ENCODE results near the gene UMODL1. TPM values are rescaled to one million over a fixed set of nuclear protein-coding genes. Genes with fewer than 3 reads are reported as not detected.

The UMODL1 gene
- total and polyA plus RNA-seq, 10 donors, result 0.02 to 0.85 (median 0.09) TPM; not detected in 3

- WGBS, 5 donors, result 89 to 96% (median 95%) methylated on average over 3 of the region's 3 CpGs
- Histone ChIP-seq H3K27me3 (replicated peaks in 1 of 7) (peaks cover 0 to 7% (median 0%) of the 10 kb centered on the region in 7 donors), H3K27ac (no peak overlapping the region), H3K9me3 (no peaks in the 10 kb centered on the region), H3K36me3 (no peaks in the 10 kb centered on the region), H3K4me3 (no peak overlapping the region), H3K4me1 (peaks cover 0 to 14% (median 6%) of the 10 kb centered on the region in 6 donors)
- intact Hi-C loops (cut with DNase I; ENCODE audit: low total_unique reads), result no loop called here
- no peak for DNase-seq
- TF ChIP-seq POLR2AphosphoS5 (IDR thresholded peaks at IDR 0.05), result no peak
- no peak for TF ChIP-seq POLR2A (IDR thresholded peaks at IDR 0.05)
- TF ChIP-seq CTCF (IDR thresholded peaks at IDR 0.05 in 8 of 11, conservative IDR thresholded peaks at IDR 0.05 in 3 of 11), result no peak
Measured at GRCh38 chr21:42144221-42144620, 73.1 kb downstream of the UMODL1 start.

GRCh38 chr21:42144679-42145568 is 73.8 kb downstream of the UMODL1 start:
- WGBS, 5 donors, result 66 to 86% (median 80%) methylated on average over 4 of the region's 4 CpGs
- no peak overlapping the region for H3K27ac ChIP-seq
- no peak overlapping the region for H3K4me3 ChIP-seq
- peaks cover 0 to 14% (median 6%) of the 10 kb centered on the region in 6 donors for H3K4me1 ChIP-seq
- no peaks in the 10 kb centered on the region for H3K9me3 ChIP-seq
- no peak for TF ChIP-seq CTCF (IDR thresholded peaks at IDR 0.05 in 8 of 11, conservative IDR thresholded peaks at IDR 0.05 in 3 of 11)
- TF ChIP-seq POLR2A (IDR thresholded peaks at IDR 0.05), result no peak
- no peak for TF ChIP-seq POLR2AphosphoS5 (IDR thresholded peaks at IDR 0.05)
- intact Hi-C loops (cut with DNase I; ENCODE audit: low total_unique reads), result loop anchor here (5.0 kb wide), 1 partner anchor 302 kb away; no protein-coding TSS in a partner anchor
- no peaks in the 10 kb centered on the region for H3K36me3 ChIP-seq
- peak; percentile 10 for DNase-seq
- peaks cover 0 to 7% (median 0%) of the 10 kb centered on the region in 7 donors for H3K27me3 ChIP-seq (replicated peaks in 1 of 7)

GRCh38 chr21:42145569-42146272 is 74.6 kb downstream of the UMODL1 start:
- Histone ChIP-seq H3K27me3 (replicated peaks in 1 of 7) (peaks cover 0 to 14% (median 0%) of the 10 kb centered on the region in 7 donors), H3K9me3 (no peaks in the 10 kb centered on the region), H3K4me3 (no peak overlapping the region), H3K36me3 (no peaks in the 10 kb centered on the region), H3K4me1 (peaks cover 0 to 10% (median 6%) of the 10 kb centered on the region in 6 donors), H3K27ac (no peak overlapping the region)
- 34 to 40% (median 39%) methylated on average over 14 to 15 of the region's 15 CpGs for WGBS, 5 donors
- DNase-seq, result peak; percentile 82
- TF ChIP-seq POLR2AphosphoS5 (IDR thresholded peaks at IDR 0.05) (peak in 1 of 3 donors; percentile 54), CTCF (IDR thresholded peaks at IDR 0.05 in 8 of 11, conservative IDR thresholded peaks at IDR 0.05 in 3 of 11) (peak; percentile 90 to 98 (median 96)), POLR2A (IDR thresholded peaks at IDR 0.05) (no peak)
- intact Hi-C loops (cut with DNase I; ENCODE audit: low total_unique reads), result loop anchor here (5.0 kb wide), 1 partner anchor 302 kb away; no protein-coding TSS in a partner anchor
